B cell (primary cell): ENCODE measurements around the gene ARL3.

Experiments used
- CTCF ChIP-seq: fragments of 200-600 bp; IDR thresholded peaks from one replicate; pipeline ENCODE4 v1.8.0; 2022; ENCODE audit warnings: antibody characterized with exemption, mild to moderate bottlenecking
- EZH2 ChIP-seq: IDR thresholded peaks from 2 replicates; pipeline ENCODE4 v1.6.1; 2012; ENCODE audit warnings: borderline replicate concordance, low read depth, mild to moderate bottlenecking, moderate library complexity, low read length; ENCODE audit not compliant: insufficient read depth, poor library complexity, severe bottlenecking

GRCh38 chr10:102645388-102645740 lies 68.8 kb downstream of the ARL3 start:
- TF ChIP-seq CTCF (no peak), EZH2 (no peak)
